Gastroesophageal sphincter (tissue), 3 donors: ENCODE results near the gene MATN1.

Source experiments
- EP300 ChIP-seq: sonication (generic); formaldehyde crosslinking; IDR thresholded peaks from one replicate; pipeline ENCODE4 v1.6.1; 2017; ENCODE audit warnings: antibody characterized with exemption, mild to moderate bottlenecking
- POLR2A ChIP-seq, 2 donors: fragments of 450-650 bp; IDR thresholded peaks; one replicate each; pipeline ENCODE4 v1.6.1; 2017; ENCODE audit warnings: antibody characterized with exemption in 2 of 2, mild to moderate bottlenecking in 2 of 2, moderate library complexity in 1 of 2
- TF ChIP-seq, protein P1 (sequence below), 4 experiments: fragments of 200-600 bp in 2 of 4; fragments of 450-650 bp in 2 of 4; sonication (generic) in 1 of 4; IDR thresholded peaks; one replicate each; pipeline ENCODE4 v1.5.1; 2017 to 2019; ENCODE audit warnings: antibody characterized with exemption in 4 of 4, mild to moderate bottlenecking in 2 of 4, moderate library complexity in 2 of 4

DNA sequence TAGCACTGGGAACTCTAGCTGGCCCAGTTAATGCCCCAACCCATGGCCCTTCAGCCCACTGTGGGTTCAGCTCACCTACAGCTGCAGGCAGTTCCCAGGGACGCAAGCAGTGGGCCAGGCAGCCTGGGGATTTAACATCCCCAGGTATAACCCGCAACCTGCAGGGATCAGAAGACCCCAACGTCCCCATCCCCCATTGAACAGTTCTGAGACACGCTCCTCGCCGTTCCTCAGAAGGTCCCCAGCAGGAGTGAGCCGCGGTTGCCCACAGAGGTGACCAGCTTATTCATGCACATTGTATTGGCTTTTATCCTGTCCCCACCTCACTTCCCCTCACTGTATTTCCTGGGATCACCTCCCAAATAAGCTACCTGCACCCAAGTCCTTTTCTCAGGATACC, 5.0 kb upstream of the MATN1 start:
- TF ChIP-seq, protein P1, sequence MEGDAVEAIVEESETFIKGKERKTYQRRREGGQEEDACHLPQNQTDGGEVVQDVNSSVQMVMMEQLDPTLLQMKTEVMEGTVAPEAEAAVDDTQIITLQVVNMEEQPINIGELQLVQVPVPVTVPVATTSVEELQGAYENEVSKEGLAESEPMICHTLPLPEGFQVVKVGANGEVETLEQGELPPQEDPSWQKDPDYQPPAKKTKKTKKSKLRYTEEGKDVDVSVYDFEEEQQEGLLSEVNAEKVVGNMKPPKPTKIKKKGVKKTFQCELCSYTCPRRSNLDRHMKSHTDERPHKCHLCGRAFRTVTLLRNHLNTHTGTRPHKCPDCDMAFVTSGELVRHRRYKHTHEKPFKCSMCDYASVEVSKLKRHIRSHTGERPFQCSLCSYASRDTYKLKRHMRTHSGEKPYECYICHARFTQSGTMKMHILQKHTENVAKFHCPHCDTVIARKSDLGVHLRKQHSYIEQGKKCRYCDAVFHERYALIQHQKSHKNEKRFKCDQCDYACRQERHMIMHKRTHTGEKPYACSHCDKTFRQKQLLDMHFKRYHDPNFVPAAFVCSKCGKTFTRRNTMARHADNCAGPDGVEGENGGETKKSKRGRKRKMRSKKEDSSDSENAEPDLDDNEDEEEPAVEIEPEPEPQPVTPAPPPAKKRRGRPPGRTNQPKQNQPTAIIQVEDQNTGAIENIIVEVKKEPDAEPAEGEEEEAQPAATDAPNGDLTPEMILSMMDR (IDR thresholded peaks at IDR 0.05), result no peak
- TF ChIP-seq POLR2A (IDR thresholded peaks at IDR 0.05) (no peak), EP300 (no peak)
